Neural crest cell (in vitro differentiated cells): Measurements from ENCODE around the gene C1QTNF5. TPM values are rescaled to one million over a fixed set of nuclear protein-coding genes. Genes with fewer than 3 reads are reported as not detected.
A peak's percentile ranks its signal among the peaks of the same experiment; 100 is the strongest.

Experiments
- DNase-seq: peaks from one replicate; pipeline ENCODE4 v3.0.0; 2021; ENCODE audit warnings: low read depth, mixed read lengths, low spot score
- H3K27ac Mint-ChIP-seq: one replicate; pipeline ENCODE4 v1.8.0; 2021; ENCODE audit warnings: mild to moderate bottlenecking, mixed read lengths; ENCODE audit not compliant: unreplicated experiment
- H3K27me3 Mint-ChIP-seq: 2 replicates; pipeline ENCODE4 v1.8.0; 2021; ENCODE audit warnings: low read depth, mild to moderate bottlenecking, mixed read lengths
- H3K36me3 Mint-ChIP-seq: 2 replicates; pipeline ENCODE4 v1.8.0; 2021; ENCODE audit warnings: low read depth, mild to moderate bottlenecking, mixed read lengths
- H3K4me1 Mint-ChIP-seq: 2 replicates; pipeline ENCODE4 v1.8.0; 2021; ENCODE audit warnings: mixed read lengths
- H3K4me3 Mint-ChIP-seq: one replicate; pipeline ENCODE4 v1.8.0; 2021; ENCODE audit warnings: mild to moderate bottlenecking, mixed read lengths
- H3K9me3 Mint-ChIP-seq: 2 replicates; pipeline ENCODE4 v1.8.0; 2021; ENCODE audit warnings: mixed read lengths
- total RNA-seq: library from RNA; stranded (reverse); gene quantifications from 2 replicates; pipeline ENCODE4 v1.2.1, GENCODE V29; 2021
- TF ChIP-seq, protein P1 (sequence below): fragments of 200-600 bp; sonication (generic); conservative IDR thresholded peaks from 2 replicates; pipeline ENCODE4 v1.5.0; 2021; ENCODE audit warnings: antibody characterized with exemption, mild to moderate bottlenecking

Gene C1QTNF5
- total RNA-seq, 1 donor from 2014 or later: 2.1 TPM

DNA sequence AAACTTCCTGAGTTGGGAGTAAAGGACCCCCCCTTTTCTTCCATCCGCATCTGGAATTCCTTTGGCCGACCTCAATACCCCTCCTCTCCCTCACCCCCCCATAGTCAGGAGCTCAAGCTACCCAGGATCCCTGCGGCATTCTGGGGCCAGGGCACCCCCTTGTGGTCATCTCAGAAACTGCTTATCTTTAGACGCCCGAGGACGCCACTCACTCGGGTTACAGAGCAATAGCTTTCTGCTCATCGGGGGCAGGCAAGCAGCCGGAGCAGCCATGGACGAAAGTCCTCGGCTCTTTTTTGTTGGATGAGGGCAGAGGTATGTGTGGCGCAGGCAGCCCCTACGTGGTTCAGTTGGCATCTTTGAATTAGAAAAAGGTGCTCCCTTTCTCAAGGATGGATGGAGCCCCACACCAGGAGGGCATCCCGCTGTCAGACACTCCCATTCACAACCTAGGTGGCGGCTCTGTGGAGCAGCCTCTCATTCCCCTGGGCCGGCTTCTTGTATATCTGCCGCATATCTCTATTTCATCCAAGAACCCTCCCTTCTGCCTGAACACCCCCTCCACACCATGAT lies 2.3 kb downstream of the C1QTNF5 start:
- Mint-ChIP-seq H3K36me3 (no peaks in the 10 kb centered on the region), H3K27me3 (peaks cover 38% of the 10 kb centered on the region), H3K4me3 (peak overlapping the region; percentile 92), H3K27ac (no peak overlapping the region), H3K4me1 (peaks cover 53% of the 10 kb centered on the region), H3K9me3 (no peaks in the 10 kb centered on the region)
- DNase-seq: peak; percentile 80
- TF ChIP-seq, protein P1, sequence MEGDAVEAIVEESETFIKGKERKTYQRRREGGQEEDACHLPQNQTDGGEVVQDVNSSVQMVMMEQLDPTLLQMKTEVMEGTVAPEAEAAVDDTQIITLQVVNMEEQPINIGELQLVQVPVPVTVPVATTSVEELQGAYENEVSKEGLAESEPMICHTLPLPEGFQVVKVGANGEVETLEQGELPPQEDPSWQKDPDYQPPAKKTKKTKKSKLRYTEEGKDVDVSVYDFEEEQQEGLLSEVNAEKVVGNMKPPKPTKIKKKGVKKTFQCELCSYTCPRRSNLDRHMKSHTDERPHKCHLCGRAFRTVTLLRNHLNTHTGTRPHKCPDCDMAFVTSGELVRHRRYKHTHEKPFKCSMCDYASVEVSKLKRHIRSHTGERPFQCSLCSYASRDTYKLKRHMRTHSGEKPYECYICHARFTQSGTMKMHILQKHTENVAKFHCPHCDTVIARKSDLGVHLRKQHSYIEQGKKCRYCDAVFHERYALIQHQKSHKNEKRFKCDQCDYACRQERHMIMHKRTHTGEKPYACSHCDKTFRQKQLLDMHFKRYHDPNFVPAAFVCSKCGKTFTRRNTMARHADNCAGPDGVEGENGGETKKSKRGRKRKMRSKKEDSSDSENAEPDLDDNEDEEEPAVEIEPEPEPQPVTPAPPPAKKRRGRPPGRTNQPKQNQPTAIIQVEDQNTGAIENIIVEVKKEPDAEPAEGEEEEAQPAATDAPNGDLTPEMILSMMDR: peak; percentile 75

DNA sequence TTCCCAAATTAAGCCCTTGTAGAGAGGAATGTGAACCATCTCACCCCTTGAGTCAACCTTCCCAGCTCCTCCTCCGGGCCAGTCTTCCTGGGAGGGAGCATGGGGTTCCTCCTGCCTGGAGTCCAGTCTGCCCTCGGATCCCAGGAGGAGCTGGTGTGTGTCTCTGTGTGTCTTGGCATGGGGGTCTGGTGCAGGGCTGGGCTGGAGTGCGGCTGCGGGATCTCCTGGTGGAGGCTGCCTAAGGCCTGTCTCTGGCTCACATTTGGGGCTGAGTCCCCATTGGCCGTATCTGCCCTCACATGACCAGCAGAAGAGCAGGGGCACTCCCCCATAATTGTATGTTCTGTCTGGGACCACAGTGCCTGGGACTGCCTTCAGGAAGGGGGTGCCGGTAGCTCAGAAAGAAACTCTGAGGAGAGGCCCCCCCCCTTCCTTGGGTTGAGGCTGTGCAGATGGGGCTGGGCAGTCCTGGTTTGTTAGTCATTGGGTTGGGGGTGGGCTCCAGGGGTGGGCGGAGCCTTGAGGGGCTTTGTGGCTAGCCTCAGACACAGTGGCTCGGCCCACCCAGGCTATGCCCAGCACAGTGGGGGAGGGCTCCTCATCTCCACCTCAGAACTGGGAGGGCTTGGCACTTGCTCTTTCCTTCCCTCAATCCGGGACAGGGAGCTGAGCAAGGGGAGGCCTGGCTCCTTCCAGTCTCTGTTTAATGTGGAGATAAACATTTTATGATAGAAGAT lies 2.9 kb downstream of the C1QTNF5 start:
- Mint-ChIP-seq H3K36me3 (no peaks in the 10 kb centered on the region), H3K27me3 (peaks cover 31% of the 10 kb centered on the region), H3K27ac (peak overlapping the region; percentile 6), H3K4me1 (peaks cover 59% of the 10 kb centered on the region), H3K9me3 (no peaks in the 10 kb centered on the region), H3K4me3 (peak overlapping the region; percentile 92)
- no peak for DNase-seq
- TF ChIP-seq, protein P1: no peak

DNA sequence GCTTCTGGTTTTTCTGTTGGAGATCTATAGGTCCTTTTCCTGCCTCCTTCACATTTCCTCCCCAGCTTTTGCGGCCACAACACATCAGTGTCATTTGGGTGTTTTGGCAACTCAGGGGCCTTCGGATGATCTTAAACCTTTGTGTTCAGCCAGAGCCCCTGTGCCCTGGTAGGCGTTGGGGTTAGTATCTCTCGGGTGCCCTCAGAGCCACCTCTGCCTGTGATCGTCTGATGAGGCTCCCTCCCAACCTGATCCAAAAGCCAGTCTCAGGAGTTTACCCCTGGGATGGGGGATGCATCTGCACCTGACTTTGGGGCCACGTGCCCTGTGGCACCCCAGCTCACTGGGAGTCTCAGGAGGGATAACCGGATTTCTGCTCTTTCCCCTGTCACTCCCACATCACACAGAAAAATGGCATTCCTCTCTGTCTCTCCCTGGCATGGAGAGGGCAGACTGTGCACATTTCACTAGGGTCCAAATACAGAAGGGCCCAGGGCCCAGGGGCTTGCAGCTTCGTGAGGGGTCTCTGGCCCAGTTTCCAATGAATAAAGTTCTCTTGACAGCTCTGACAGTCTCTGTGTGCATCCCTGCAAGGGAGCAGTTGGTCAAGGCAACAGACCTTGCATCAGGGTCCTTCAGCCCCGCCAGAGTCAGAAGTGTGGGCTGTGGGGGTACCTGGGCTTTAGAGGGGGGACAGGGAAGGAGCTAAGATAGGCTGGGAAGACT lies 3.8 kb downstream of the C1QTNF5 start:
- Mint-ChIP-seq H3K36me3 (no peaks in the 10 kb centered on the region), H3K27ac (no peak overlapping the region), H3K9me3 (no peaks in the 10 kb centered on the region), H3K4me3 (peak overlapping the region; percentile 92), H3K4me1 (peaks cover 66% of the 10 kb centered on the region), H3K27me3 (peaks cover 27% of the 10 kb centered on the region)
- TF ChIP-seq, protein P1: no peak
- DNase-seq: no peak

DNA sequence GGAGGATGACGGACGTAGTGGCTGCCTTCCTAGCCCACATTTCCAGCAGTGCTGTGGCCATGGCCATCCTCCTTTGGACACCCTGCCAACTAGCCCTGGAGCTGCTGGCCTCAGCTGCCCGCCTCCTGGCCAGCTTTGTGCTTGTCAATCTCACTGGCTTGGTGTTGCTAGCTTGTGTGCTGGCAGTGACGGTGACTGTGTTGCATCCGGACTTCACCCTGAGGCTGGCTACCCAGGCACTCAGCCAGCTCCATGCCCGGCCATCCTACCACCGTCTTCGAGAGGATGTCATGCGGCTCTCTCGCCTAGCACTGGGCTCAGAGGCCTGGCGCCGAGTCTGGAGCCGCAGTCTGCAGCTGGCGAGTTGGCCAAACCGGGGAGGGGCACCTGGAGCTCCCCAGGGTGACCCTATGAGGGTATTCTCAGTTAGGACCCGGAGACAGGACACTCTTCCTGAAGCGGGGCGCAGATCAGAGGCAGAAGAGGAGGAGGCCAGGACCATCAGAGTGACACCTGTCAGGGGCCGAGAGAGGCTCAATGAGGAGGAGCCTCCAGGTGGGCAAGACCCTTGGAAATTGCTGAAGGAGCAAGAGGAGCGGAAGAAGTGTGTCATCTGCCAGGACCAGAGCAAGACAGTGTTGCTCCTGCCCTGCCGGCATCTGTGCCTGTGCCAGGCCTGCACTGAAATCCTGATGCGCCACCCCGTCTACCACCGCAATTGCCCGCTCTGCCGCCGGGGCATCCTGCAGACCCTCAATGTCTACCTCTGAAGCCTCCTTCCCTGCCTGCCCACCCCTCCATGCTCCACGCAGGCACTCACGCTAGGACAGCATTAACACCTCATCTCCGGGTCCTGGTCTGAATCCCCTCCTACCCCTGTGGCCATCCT lies 4.8 kb downstream of the C1QTNF5 start:
- Mint-ChIP-seq H3K9me3 (no peaks in the 10 kb centered on the region), H3K4me3 (peak overlapping the region; percentile 92), H3K27me3 (peaks cover 18% of the 10 kb centered on the region), H3K27ac (peak overlapping the region; percentile 99), H3K36me3 (no peaks in the 10 kb centered on the region), H3K4me1 (peaks cover 63% of the 10 kb centered on the region)
- no peak for DNase-seq
- TF ChIP-seq, protein P1: no peak

DNA sequence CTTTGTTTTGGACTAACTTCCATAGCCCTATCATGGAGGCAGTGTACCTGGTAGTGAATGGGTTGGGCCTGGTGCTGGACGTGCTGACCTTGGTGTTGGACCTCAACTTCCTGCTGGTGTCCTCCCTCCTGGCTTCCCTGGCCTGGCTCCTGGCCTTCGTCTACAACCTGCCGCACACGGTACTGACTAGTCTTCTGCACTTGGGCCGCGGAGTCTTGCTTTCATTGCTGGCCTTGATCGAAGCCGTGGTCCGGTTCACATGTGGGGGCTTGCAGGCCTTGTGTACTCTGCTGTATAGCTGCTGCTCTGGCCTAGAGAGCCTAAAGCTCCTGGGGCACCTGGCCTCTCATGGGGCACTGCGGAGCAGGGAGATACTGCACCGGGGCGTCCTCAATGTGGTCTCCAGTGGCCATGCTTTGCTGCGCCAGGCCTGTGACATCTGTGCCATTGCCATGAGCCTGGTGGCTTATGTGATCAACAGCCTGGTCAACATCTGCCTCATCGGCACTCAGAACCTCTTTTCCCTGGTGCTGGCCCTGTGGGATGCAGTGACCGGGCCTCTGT lies 5.5 kb downstream of the C1QTNF5 start:
- Mint-ChIP-seq H3K4me3 (peak overlapping the region; percentile 92), H3K27ac (peak overlapping the region; percentile 99), H3K36me3 (no peaks in the 10 kb centered on the region), H3K9me3 (no peaks in the 10 kb centered on the region), H3K27me3 (peaks cover 15% of the 10 kb centered on the region), H3K4me1 (peaks cover 60% of the 10 kb centered on the region)
- TF ChIP-seq, protein P1: no peak
- DNase-seq: no peak
